ENCODE measurements around the gene TMEM63A. TPM values are rescaled to one million over a fixed set of nuclear protein-coding genes. Genes with fewer than 3 reads are reported as not detected.

Gene TMEM63A
- total and polyA plus RNA-seq, 10 of the 15 experiments (the other 5 are each of a cell fraction or from before 2014, with no cell fraction given) = 1.3 to 33.5 (median 15.2) TPM

DNA sequence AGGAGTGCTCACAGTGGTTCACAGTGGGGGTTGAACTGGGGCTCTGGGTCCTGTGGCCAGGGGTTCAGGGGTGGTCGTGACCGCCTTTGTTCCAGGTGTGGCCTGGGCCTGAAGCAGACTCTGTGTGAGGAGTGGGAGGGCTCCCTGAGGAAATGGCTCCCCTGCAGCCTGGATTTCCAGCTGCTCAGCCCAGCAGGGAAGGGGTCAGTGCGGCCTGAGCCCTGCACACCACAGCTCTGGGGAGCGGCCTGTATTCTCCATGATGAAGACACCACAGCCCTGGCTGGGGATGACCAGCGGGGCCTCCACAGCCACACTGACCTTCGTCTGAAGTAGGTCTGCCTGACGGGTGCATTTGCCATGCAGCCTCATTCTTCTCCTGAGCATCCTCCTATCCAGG is 25.2 kb upstream of the TMEM63A start:
- Histone ChIP-seq H2AFZ (ENCODE audit: control insufficient read depth, low read depth, low read length) (no peak overlapping the region), H3K27me3 (replicated peaks in 1 of 2; ENCODE audit: control insufficient read depth in 2 of 2, insufficient read depth in 2 of 2, low read length in 1 of 2) (no peaks in the 10 kb centered on the region), H3K4me2 (ENCODE audit: control insufficient read depth, insufficient read depth) (no peak overlapping the region), H3K4me1 (ENCODE audit: control insufficient read depth, insufficient read depth, low read length) (peaks cover 4% of the 10 kb centered on the region; the same call in 1 of the 2 replicates), H3K9me3 (replicated peaks; ENCODE audit: control insufficient read depth, insufficient read depth, low read length) (no peaks in the 10 kb centered on the region), H3K79me2 (ENCODE audit: control insufficient read depth, insufficient read depth, low read length) (no peaks in the 10 kb centered on the region), H3K27ac (ENCODE audit: control insufficient read depth, insufficient read depth) (no peak overlapping the region), H3K9ac (ENCODE audit: control insufficient read depth, insufficient read depth, low read length) (no peak overlapping the region), H3K36me3 (ENCODE audit: control insufficient read depth in 2 of 2, insufficient read depth in 2 of 2, low read length in 1 of 2) (no peaks in the 10 kb centered on the region), H4K20me1 (ENCODE audit: control insufficient read depth, insufficient read depth) (no peaks in the 10 kb centered on the region), H3K4me3 (no peak overlapping the region)
- no peak for DNase-seq (ENCODE audit: low read depth, low spot score)
- BruUV-seq (replicated peaks) = no TSS peak
- RAD21 ChIA-PET (ENCODE audit: unreplicated experiment) = no interaction called here
- no peak for FAIRE-seq
- intact Hi-C loops (cut with micrococcal nuclease; ENCODE audit: unreplicated experiment) (no loop called here), in situ Hi-C loops (cut with MboI) (no loop called here)
- ATAC-seq = no peak
- CTCF ChIA-PET = interaction anchor here (1.3 kb wide), 1 partner anchor 25 kb away, joined by 3 read pairs; the partner anchor contains the start of gene TMEM63A
- TF ChIP-seq NBN (IDR thresholded peaks at IDR 0.05) (no peak), JUNB (IDR thresholded peaks at IDR 0.05) (no peak), BACH1 (IDR thresholded peaks at IDR 0.05; ENCODE audit: borderline replicate concordance) (no peak), EED (IDR thresholded peaks at IDR 0.05; ENCODE audit: low read depth) (no peak), WRNIP1 (IDR thresholded peaks at IDR 0.05; ENCODE audit: borderline replicate concordance, low read depth, low read length) (no peak), KAT2A (conservative IDR thresholded peaks at IDR 0.05; ENCODE audit: control insufficient read depth, low read depth, low read length) (no peak), MTA2 (IDR thresholded peaks at IDR 0.05; ENCODE audit: low read depth) (no peak), NFYB (IDR thresholded peaks at IDR 0.05; ENCODE audit: insufficient read depth, low read depth, low read length) (no peak), CHD4 (IDR thresholded peaks at IDR 0.05) (no peak), ZNF217 (IDR thresholded peaks at IDR 0.05) (no peak), CBX3 (IDR thresholded peaks at IDR 0.05; ENCODE audit: borderline replicate concordance, low read depth) (no peak), RAD51 (IDR thresholded peaks at IDR 0.05) (no peak), POLR2AphosphoS5 (IDR thresholded peaks at IDR 0.05; ENCODE audit: low read length) (no peak)
- POLR2A ChIA-PET = interaction anchor here (1.6 kb wide), 1 partner anchor 128 kb away, joined by 3 read pairs; no protein-coding TSS in a partner anchor
- SMC1A ChIA-PET (ENCODE audit: uncharacterized antibody, unreplicated experiment) = interaction anchor here (1.0 kb wide), 1 partner anchor 9 kb away, joined by 3 read pairs; no protein-coding TSS in a partner anchor
- WGBS (ENCODE audit: insufficient coverage, insufficient replicate concordance, low lambda C conversion rate, missing lambda C conversion rate) = 83% methylated on average over 6 of the region's 7 CpGs
